ENCODE measurements around the gene RACGAP1. TPM values are rescaled to one million over a fixed set of nuclear protein-coding genes. Genes with fewer than 3 reads are reported as not detected.

RACGAP1 gene
- total RNA-seq, 1 experiment from 2014 or later: 147 TPM

DNA sequence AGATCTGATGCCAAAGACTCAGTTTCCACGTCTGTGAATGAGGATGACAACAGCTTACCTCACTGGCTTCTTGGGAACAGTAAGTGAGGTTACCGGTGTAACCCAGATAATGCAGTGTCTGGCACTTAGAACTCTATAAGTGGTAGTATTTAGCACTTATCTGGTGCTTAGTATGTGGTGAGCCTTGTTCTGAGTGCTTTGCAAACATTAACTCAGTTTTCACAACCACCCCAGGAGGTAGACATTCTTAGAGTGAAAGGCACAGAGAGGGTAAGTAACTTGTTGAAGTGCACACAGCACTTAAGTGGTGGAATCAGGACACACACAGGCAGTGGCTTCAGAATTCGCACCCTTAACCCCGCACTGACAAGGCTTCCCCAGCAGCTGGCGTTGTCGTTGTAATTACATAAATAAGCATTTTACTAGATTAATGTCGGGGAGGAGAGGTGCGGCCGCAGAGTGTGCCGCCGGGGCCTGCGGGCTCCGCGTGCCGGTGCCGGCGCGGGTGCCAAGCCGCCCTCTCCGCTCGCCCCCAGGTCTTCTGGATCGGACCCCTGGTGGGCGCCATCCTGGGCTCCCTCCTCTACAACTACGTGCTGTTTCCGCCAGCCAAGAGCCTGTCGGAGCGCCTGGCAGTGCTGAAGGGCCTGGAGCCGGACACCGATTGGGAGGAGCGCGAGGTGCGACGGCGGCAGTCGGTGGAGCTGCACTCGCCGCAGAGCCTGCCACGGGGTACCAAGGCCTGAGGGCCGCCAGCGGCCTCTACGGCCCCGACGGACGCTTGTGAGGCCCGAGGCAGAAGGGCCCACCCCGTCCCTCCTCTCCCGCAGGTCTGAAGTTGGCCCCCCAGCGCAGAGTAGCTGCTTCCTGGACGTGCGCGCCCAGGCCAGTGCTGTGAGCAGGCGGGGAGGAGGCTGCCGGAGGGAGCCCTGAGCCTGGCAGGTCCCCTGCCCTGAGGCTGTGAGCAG, 70.1 kb downstream of the RACGAP1 start:
- H3K27me3 ChIP-seq (ENCODE audit: control insufficient read depth, insufficient read depth, low read length): no peaks in the 10 kb centered on the region

More for the DNA sequence above, 70.1 kb downstream of the RACGAP1 start:
- H3K4me3 ChIP-seq (ENCODE audit: low read depth in 2 of 2, low read length in 2 of 2): no peak overlapping the region
- H3K27ac ChIP-seq (ENCODE audit: low read length): no peak overlapping the region
- ATAC-seq: no peak
- no peak for DNase-seq (ENCODE audit: low read depth, low spot score)
- TF ChIP-seq TCF7L2 (IDR thresholded peaks at IDR 0.05; ENCODE audit: low read depth, low read length) (no peak), POLR2AphosphoS5 (IDR thresholded peaks at IDR 0.05; ENCODE audit: low read depth, low read length) (no peak), REST (IDR thresholded peaks at IDR 0.05; ENCODE audit: insufficient read depth in 1 of 2, low read depth in 2 of 2, low read length in 1 of 2) (no peak), SIN3A (IDR thresholded peaks at IDR 0.05; ENCODE audit: borderline replicate concordance, insufficient read depth, low read depth, low read length) (no peak)
- TF ChIP-seq, protein P1, sequence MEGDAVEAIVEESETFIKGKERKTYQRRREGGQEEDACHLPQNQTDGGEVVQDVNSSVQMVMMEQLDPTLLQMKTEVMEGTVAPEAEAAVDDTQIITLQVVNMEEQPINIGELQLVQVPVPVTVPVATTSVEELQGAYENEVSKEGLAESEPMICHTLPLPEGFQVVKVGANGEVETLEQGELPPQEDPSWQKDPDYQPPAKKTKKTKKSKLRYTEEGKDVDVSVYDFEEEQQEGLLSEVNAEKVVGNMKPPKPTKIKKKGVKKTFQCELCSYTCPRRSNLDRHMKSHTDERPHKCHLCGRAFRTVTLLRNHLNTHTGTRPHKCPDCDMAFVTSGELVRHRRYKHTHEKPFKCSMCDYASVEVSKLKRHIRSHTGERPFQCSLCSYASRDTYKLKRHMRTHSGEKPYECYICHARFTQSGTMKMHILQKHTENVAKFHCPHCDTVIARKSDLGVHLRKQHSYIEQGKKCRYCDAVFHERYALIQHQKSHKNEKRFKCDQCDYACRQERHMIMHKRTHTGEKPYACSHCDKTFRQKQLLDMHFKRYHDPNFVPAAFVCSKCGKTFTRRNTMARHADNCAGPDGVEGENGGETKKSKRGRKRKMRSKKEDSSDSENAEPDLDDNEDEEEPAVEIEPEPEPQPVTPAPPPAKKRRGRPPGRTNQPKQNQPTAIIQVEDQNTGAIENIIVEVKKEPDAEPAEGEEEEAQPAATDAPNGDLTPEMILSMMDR (IDR thresholded peaks at IDR 0.05): no peak
- H3K36me3 ChIP-seq (ENCODE audit: control insufficient read depth, insufficient read depth, low read length): no peaks in the 10 kb centered on the region
- no peaks in the 10 kb centered on the region for H3K9me3 ChIP-seq (ENCODE audit: control insufficient read depth, insufficient read depth, low read depth, low read length)
- ChIA-PET POLR2A (no interaction called here), CTCF (interaction anchor here (0.6 to 1.6 kb wide), 2 partner anchors 10 to 15 kb away, joined by 3 to 5 read pairs; no protein-coding TSS in a partner anchor)
- peaks cover 15% of the 10 kb centered on the region for H3K4me1 ChIP-seq (ENCODE audit: control insufficient read depth, insufficient read depth, low read length)
- in situ Hi-C loops (cut with HindIII; ENCODE audit: low pct_unique_long_range_greater_than_20kb, low sequenced_read_pairs) (no loop called here), intact Hi-C loops (cut with micrococcal nuclease; ENCODE audit: unreplicated experiment) (loop anchor here (10.0 kb wide), 1 partner anchor 180 kb away; no protein-coding TSS in a partner anchor)
- BruUV-seq (replicated peaks): no TSS peak
